Pancreas (tissue), 10 donors: ENCODE results near the gene TRAFD1. TPM values are rescaled to one million over a fixed set of nuclear protein-coding genes. Genes with fewer than 3 reads are reported as not detected.
A peak's percentile ranks its signal among the peaks of the same experiment; 100 is the strongest.

Experiments used
- ATAC-seq, 4 donors: fragments of 200-7000 bp; cut with Tn5 transposase; one replicate each; pipeline versions ENCODE4 v1.8.0 to v1.9.1; 2020; ENCODE audit warnings: mild to moderate bottlenecking in 4 of 4, moderate library complexity in 4 of 4
- DNase-seq, 6 donors: peaks; one replicate each; pipeline ENCODE4 v3.0.0-alpha.2; 2020
- FAIRE-seq: peaks from 2 replicates; lab custom pipeline; 2012; peaks lifted over from hg19 to GRCh38; lab: Jason Lieb, UNC
- H3K27ac ChIP-seq, 4 donors: fragments of 200-600 bp; sonication (generic); 1 replicate in 3 of 4; 2 replicates in 1 of 4; pipeline versions ENCODE4 v1.5.0 to v1.8.0; 2020
- H3K27me3 ChIP-seq, 4 donors: fragments of 200-600 bp; one replicate each; pipeline ENCODE4 v1.8.0; 2021
- H3K36me3 ChIP-seq, 3 donors: fragments of 200-600 bp; sonication (generic) in 1 of 3; one replicate each; pipeline versions ENCODE4 v1.5.0 to v1.8.0; 2020 to 2021
- H3K4me1 ChIP-seq, 3 donors: fragments of 200-600 bp; one replicate each; pipeline ENCODE4 v1.8.0; 2021
- H3K4me3 ChIP-seq, 4 donors: fragments of 200-600 bp; sonication (generic) in 2 of 4; one replicate each; pipeline versions ENCODE4 v1.5.0 to v1.8.0; 2020 to 2021
- H3K9me3 ChIP-seq, 4 donors: fragments of 200-600 bp; one replicate each; pipeline ENCODE4 v1.8.0; 2021
- CTCF ChIP-seq, 4 donors: fragments of 200-600 bp; sonication (generic) in 3 of 4; IDR thresholded peaks; one replicate each; pipeline versions ENCODE4 v1.5.0 to v1.8.0; 2021; ENCODE audit warnings: antibody characterized with exemption in 4 of 4
- WGBS, 2 donors: extraction: QIAGEN DNeasy Blood & Tissue Kit; methylation state at CpG; one replicate each; pipeline ENCODE4 v1.1.7; 2013; 5-methylcytosine and 5-hydroxymethylcytosine counted together
- intact Hi-C, 3 donors: fragments of 100-400 bp; cut with DNase I; formaldehyde crosslinking; loops; one replicate each; pipeline versions ENCODE4 v1.11.1 to v1.14.2; 2022
- polyA plus RNA-seq, 2 donors: library from polyadenylated mRNA; stranded (reverse); fragments of 200-250 nt; gene quantifications; one replicate each; pipeline ENCODE4 v1.2.3, GENCODE V29; 2013
- total RNA-seq, 6 donors: library from RNA; stranded (reverse); fragmentation: NEBNext Ultra II Directional in 4 of 6; extraction: Animal tissue kit (Norgen Biotek cat#: 25700) in 4 of 6; gene quantifications; one replicate each; pipeline versions ENCODE4 v1.2.1 to v1.2.4, GENCODE V29; 2021 to 2023
- donor health status: healthy with polysubstance abuse.
- donor health status: DM: no; HTN: no; CAD: no; lungs with moderate emphysema.
- donor health status: DM: no; HTN: no; CAD: no.
- donor health status: control.
- donor health status: control.
- donor health status: Bipolar disorder and iron deficiency.
- donor health status: DM: yes; HTN: yes; CAD: no.
- donor health status: DM: no; HTN: no; CAD: no.
- donor health status: DM: no; HTN: no; CAD: no.
- donor health status: DM: yes; HTN: yes; CAD: no.

The TRAFD1 gene
- total and polyA plus RNA-seq, 8 donors, result 5.9 to 18.2 (median 8.5) TPM

- Histone ChIP-seq H3K4me1 (no peaks in the 10 kb centered on the region), H3K9me3 (no peaks in the 10 kb centered on the region), H3K4me3 (no peak overlapping the region), H3K27me3 (no peaks in the 10 kb centered on the region), H3K27ac (no peak overlapping the region), H3K36me3 (peaks cover 0 to 39% (median 19%) of the 10 kb centered on the region in 3 donors)
- FAIRE-seq, result no peak
- no peak for TF ChIP-seq CTCF (IDR thresholded peaks at IDR 0.05)
- WGBS, 2 donors, result 90 to 94% methylated on average over 11 of the region's 11 CpGs
- intact Hi-C loops, result no loop called here
- no peak for ATAC-seq
- DNase-seq, result peak in 1 of 6 donors; percentile 20
Observed at GRCh38 chr12:112176321-112177010, 51.1 kb downstream of the TRAFD1 start.

GRCh38 chr12:112178796-112179195 lies 53.4 kb downstream of the TRAFD1 start:
- Histone ChIP-seq H3K4me1 (no peaks in the 10 kb centered on the region), H3K27me3 (no peaks in the 10 kb centered on the region), H3K4me3 (no peak overlapping the region), H3K36me3 (peaks cover 0 to 40% (median 18%) of the 10 kb centered on the region in 3 donors), H3K9me3 (no peaks in the 10 kb centered on the region), H3K27ac (no peak overlapping the region)
- DNase-seq, result peak in 1 of 6 donors; percentile 45
- no peak for ATAC-seq
- no peak for FAIRE-seq
- intact Hi-C loops, result no loop called here
- TF ChIP-seq CTCF (IDR thresholded peaks at IDR 0.05), result no peak
- 95 to 96% methylated on average over 14 to 15 of the region's 15 CpGs for WGBS, 2 donors

DNA sequence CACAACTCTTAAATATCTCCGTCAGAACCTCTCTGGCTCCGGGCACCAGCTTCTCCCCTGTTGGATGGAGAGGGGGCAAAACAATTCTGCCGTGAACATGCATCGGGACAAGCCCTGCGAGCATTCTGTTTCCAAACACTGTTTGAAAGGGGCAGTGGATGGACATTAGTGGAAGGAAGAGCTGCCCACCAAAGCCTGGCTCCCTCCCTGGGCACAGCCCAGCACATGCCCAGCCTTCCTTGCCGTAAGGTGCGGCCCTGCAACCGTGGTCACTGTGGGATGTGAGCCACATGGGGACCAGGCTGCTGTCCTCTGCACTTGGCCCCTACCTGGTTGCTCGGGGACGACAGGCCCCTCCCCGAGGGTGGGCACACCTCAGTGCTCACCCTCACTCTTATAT lies 54.0 kb downstream of the TRAFD1 start:
- Histone ChIP-seq H3K27me3 (no peaks in the 10 kb centered on the region), H3K9me3 (no peaks in the 10 kb centered on the region), H3K4me1 (no peaks in the 10 kb centered on the region), H3K4me3 (no peak overlapping the region), H3K27ac (no peak overlapping the region), H3K36me3 (peaks cover 0 to 45% (median 18%) of the 10 kb centered on the region in 3 donors)
- TF ChIP-seq CTCF (IDR thresholded peaks at IDR 0.05), result no peak
- no peak for FAIRE-seq
- ATAC-seq, result no peak
- WGBS, 2 donors, result 94 to 97% methylated on average over 11 of the region's 11 CpGs
- intact Hi-C loops, result no loop called here
- peak in 1 of 6 donors; percentile 30 for DNase-seq

GRCh38 chr12:112179916-112180315 lies 54.6 kb downstream of the TRAFD1 start:
- Histone ChIP-seq H3K4me1 (no peaks in the 10 kb centered on the region), H3K36me3 (peaks cover 0 to 50% (median 18%) of the 10 kb centered on the region in 3 donors), H3K27ac (no peak overlapping the region), H3K27me3 (no peaks in the 10 kb centered on the region), H3K9me3 (no peaks in the 10 kb centered on the region), H3K4me3 (no peak overlapping the region)
- WGBS, 2 donors, result 89 to 98% methylated on average over 2 of the region's 2 CpGs
- no peak for TF ChIP-seq CTCF (IDR thresholded peaks at IDR 0.05)
- peak in 1 of 6 donors; percentile 18 for DNase-seq
- intact Hi-C loops, result no loop called here
- no peak for ATAC-seq
- no peak for FAIRE-seq

DNA sequence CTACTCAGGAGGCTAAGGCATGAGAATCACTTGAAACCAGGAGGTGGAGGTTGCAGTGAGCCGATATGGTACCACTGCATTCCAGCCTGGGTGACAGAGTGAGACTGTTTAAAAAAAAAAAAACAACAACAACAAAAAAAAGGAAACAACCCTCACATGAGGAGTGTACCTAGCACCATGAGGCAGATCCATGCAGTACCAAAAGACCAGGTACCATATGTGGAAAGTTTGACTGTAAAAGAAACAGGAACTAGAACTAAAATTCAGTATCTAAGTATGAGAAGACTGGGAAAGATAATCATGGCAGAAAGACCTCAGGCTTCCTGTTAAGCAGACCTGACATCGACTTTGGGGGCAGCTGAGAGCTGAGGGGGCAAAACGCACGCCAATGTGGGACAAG lies 55.1 kb downstream of the TRAFD1 start:
- intact Hi-C loops, result no loop called here
- WGBS, 2 donors, result 95 to 99% methylated on average over 4 of the region's 4 CpGs
- ATAC-seq (no peak), FAIRE-seq (no peak), DNase-seq (peak in 1 of 6 donors; percentile 11)
- H3K4me3 ChIP-seq, result no peak overlapping the region
- TF ChIP-seq CTCF (IDR thresholded peaks at IDR 0.05), result no peak
- H3K27ac ChIP-seq, result no peak overlapping the region
- no peaks in the 10 kb centered on the region for H3K27me3 ChIP-seq
- H3K36me3 ChIP-seq, result peaks cover 0 to 49% (median 18%) of the 10 kb centered on the region in 3 donors
- no peaks in the 10 kb centered on the region for H3K9me3 ChIP-seq
- no peaks in the 10 kb centered on the region for H3K4me1 ChIP-seq
